ENCODE measurements around the gene EBF3.

Gene EBF3

GRCh38 chr10:129808092-129808983 is 155.7 kb downstream of the EBF3 start:
- Mint-ChIP-seq H3K27me3 (no peaks in the 10 kb centered on the region), H3K4me1 (no peaks in the 10 kb centered on the region), H3K36me3 (no peaks in the 10 kb centered on the region), H3K27ac (no peak overlapping the region), H3K4me3 (no peak overlapping the region), H3K9me3 (peaks cover 16% of the 10 kb centered on the region)
- CTCF ChIA-PET, result no interaction called here
- DNase-seq, result no peak

GRCh38 chr10:129807211-129807610 is 156.9 kb downstream of the EBF3 start:
- no peak for DNase-seq
- Mint-ChIP-seq H3K4me1 (no peaks in the 10 kb centered on the region), H3K36me3 (no peaks in the 10 kb centered on the region), H3K27me3 (no peaks in the 10 kb centered on the region), H3K27ac (no peak overlapping the region), H3K4me3 (no peak overlapping the region), H3K9me3 (peaks cover 21% of the 10 kb centered on the region)
- CTCF ChIA-PET, result no interaction called here

GRCh38 chr10:129800796-129801340 is 163.2 kb downstream of the EBF3 start:
- Mint-ChIP-seq H3K4me3 (no peak overlapping the region), H3K36me3 (no peaks in the 10 kb centered on the region), H3K27me3 (no peaks in the 10 kb centered on the region), H3K9me3 (peaks cover 22% of the 10 kb centered on the region), H3K4me1 (no peaks in the 10 kb centered on the region), H3K27ac (no peak overlapping the region)
- CTCF ChIA-PET, result no interaction called here
- DNase-seq, result no peak

GRCh38 chr10:129799942-129800341 is 164.1 kb downstream of the EBF3 start:
- H3K27ac Mint-ChIP-seq, result no peak overlapping the region
- H3K4me3 Mint-ChIP-seq, result no peak overlapping the region
- H3K9me3 Mint-ChIP-seq, result peaks cover 27% of the 10 kb centered on the region
- no peaks in the 10 kb centered on the region for H3K27me3 Mint-ChIP-seq
- no peaks in the 10 kb centered on the region for H3K36me3 Mint-ChIP-seq
- CTCF ChIA-PET, result no interaction called here
- no peak for DNase-seq
- H3K4me1 Mint-ChIP-seq, result no peaks in the 10 kb centered on the region

GRCh38 chr10:129796710-129797420 is 167.2 kb downstream of the EBF3 start:
- Mint-ChIP-seq H3K4me3 (no peak overlapping the region), H3K36me3 (no peaks in the 10 kb centered on the region), H3K27me3 (no peaks in the 10 kb centered on the region), H3K9me3 (peaks cover 32% of the 10 kb centered on the region), H3K4me1 (no peaks in the 10 kb centered on the region), H3K27ac (no peak overlapping the region)
- no peak for DNase-seq
- CTCF ChIA-PET, result no interaction called here

GRCh38 chr10:129793996-129794395 is 170.1 kb downstream of the EBF3 start:
- H3K27me3 Mint-ChIP-seq, result no peaks in the 10 kb centered on the region
- no peaks in the 10 kb centered on the region for H3K4me1 Mint-ChIP-seq
- DNase-seq, result no peak
- no peak overlapping the region for H3K27ac Mint-ChIP-seq
- peaks cover 48% of the 10 kb centered on the region for H3K9me3 Mint-ChIP-seq
- no peak overlapping the region for H3K4me3 Mint-ChIP-seq
- CTCF ChIA-PET, result no interaction called here
- H3K36me3 Mint-ChIP-seq, result no peaks in the 10 kb centered on the region

- H3K9me3 Mint-ChIP-seq, result peaks cover 49% of the 10 kb centered on the region
- no peak for DNase-seq
- H3K27me3 Mint-ChIP-seq, result no peaks in the 10 kb centered on the region
- H3K36me3 Mint-ChIP-seq, result no peaks in the 10 kb centered on the region
- no peak overlapping the region for H3K4me3 Mint-ChIP-seq
- no peak overlapping the region for H3K27ac Mint-ChIP-seq
- CTCF ChIA-PET, result no interaction called here
- no peaks in the 10 kb centered on the region for H3K4me1 Mint-ChIP-seq
Observed at GRCh38 chr10:129793479-129793878, 170.6 kb downstream of the EBF3 start.

- no peak for DNase-seq
- peaks cover 50% of the 10 kb centered on the region for H3K9me3 Mint-ChIP-seq
- no peaks in the 10 kb centered on the region for H3K36me3 Mint-ChIP-seq
Observed at GRCh38 chr10:129792864-129793263, 171.2 kb downstream of the EBF3 start.

GRCh38 chr10:129792141-129792540 is 171.9 kb downstream of the EBF3 start:
- H3K4me1 Mint-ChIP-seq, result no peaks in the 10 kb centered on the region
- no peak overlapping the region for H3K4me3 Mint-ChIP-seq
- H3K9me3 Mint-ChIP-seq, result peaks cover 55% of the 10 kb centered on the region
- CTCF ChIA-PET, result no interaction called here
- peaks cover 1% of the 10 kb centered on the region for H3K36me3 Mint-ChIP-seq
- no peaks in the 10 kb centered on the region for H3K27me3 Mint-ChIP-seq
- DNase-seq, result no peak
- H3K27ac Mint-ChIP-seq, result no peak overlapping the region

More at GRCh38 chr10:129792864-129793263, 171.2 kb downstream of the EBF3 start:
- no peak overlapping the region for H3K4me3 Mint-ChIP-seq
- H3K27me3 Mint-ChIP-seq, result no peaks in the 10 kb centered on the region
- CTCF ChIA-PET, result no interaction called here
- H3K27ac Mint-ChIP-seq, result no peak overlapping the region
- no peaks in the 10 kb centered on the region for H3K4me1 Mint-ChIP-seq

GRCh38 chr10:129790715-129791446 is 173.2 kb downstream of the EBF3 start:
- H3K4me3 Mint-ChIP-seq, result no peak overlapping the region
- CTCF ChIA-PET, result no interaction called here
- H3K27me3 Mint-ChIP-seq, result no peaks in the 10 kb centered on the region
- H3K9me3 Mint-ChIP-seq, result peaks cover 57% of the 10 kb centered on the region
- H3K27ac Mint-ChIP-seq, result no peak overlapping the region
- H3K4me1 Mint-ChIP-seq, result no peaks in the 10 kb centered on the region
- DNase-seq, result no peak
- peaks cover 2% of the 10 kb centered on the region for H3K36me3 Mint-ChIP-seq

- H3K4me3 Mint-ChIP-seq, result no peak overlapping the region
- H3K27me3 Mint-ChIP-seq, result no peaks in the 10 kb centered on the region
- DNase-seq, result no peak
- peaks cover 2% of the 10 kb centered on the region for H3K36me3 Mint-ChIP-seq
- CTCF ChIA-PET, result no interaction called here
- H3K4me1 Mint-ChIP-seq, result no peaks in the 10 kb centered on the region
- H3K27ac Mint-ChIP-seq, result no peak overlapping the region
- H3K9me3 Mint-ChIP-seq, result peaks cover 49% of the 10 kb centered on the region
Observed at GRCh38 chr10:129788215-129788614, 175.9 kb downstream of the EBF3 start.

- no peaks in the 10 kb centered on the region for H3K4me1 Mint-ChIP-seq
- CTCF ChIA-PET, result no interaction called here
- no peaks in the 10 kb centered on the region for H3K27me3 Mint-ChIP-seq
- peaks cover 2% of the 10 kb centered on the region for H3K36me3 Mint-ChIP-seq
- peaks cover 47% of the 10 kb centered on the region for H3K9me3 Mint-ChIP-seq
- no peak overlapping the region for H3K27ac Mint-ChIP-seq
- H3K4me3 Mint-ChIP-seq, result no peak overlapping the region
- no peak for DNase-seq
Observed at GRCh38 chr10:129787557-129787956, 176.5 kb downstream of the EBF3 start.

GRCh38 chr10:129786216-129786615 is 177.9 kb downstream of the EBF3 start:
- peaks cover 41% of the 10 kb centered on the region for H3K9me3 Mint-ChIP-seq
- no peak overlapping the region for H3K4me3 Mint-ChIP-seq
- DNase-seq, result peak; percentile 0
- no peak overlapping the region for H3K27ac Mint-ChIP-seq
- H3K36me3 Mint-ChIP-seq, result peaks cover 2% of the 10 kb centered on the region
- H3K4me1 Mint-ChIP-seq, result no peaks in the 10 kb centered on the region
- CTCF ChIA-PET, result no interaction called here
- no peaks in the 10 kb centered on the region for H3K27me3 Mint-ChIP-seq

GRCh38 chr10:129785536-129785981 is 178.5 kb downstream of the EBF3 start:
- DNase-seq, result no peak
- no peak overlapping the region for H3K4me3 Mint-ChIP-seq
- H3K27me3 Mint-ChIP-seq, result no peaks in the 10 kb centered on the region
- no peaks in the 10 kb centered on the region for H3K4me1 Mint-ChIP-seq
- H3K9me3 Mint-ChIP-seq, result peaks cover 42% of the 10 kb centered on the region
- H3K36me3 Mint-ChIP-seq, result peaks cover 3% of the 10 kb centered on the region
- CTCF ChIA-PET, result no interaction called here
- H3K27ac Mint-ChIP-seq, result no peak overlapping the region

Measured in activated naive CD4-positive, alpha-beta T cell treated with anti-CD3 and anti-CD28 coated beads, Interleukin-2, amount 10 ng/mL, durations not matched to agents 7 days and 5 days (primary cell).